HG03175 (cell line): ENCODE measurements around the gene PSMB4.
"Not testable (repeated sequence)": the region's sequence is repeated elsewhere in the genome, so short reads cannot be mapped to it uniquely, and the experiment has no call there.

Source experiments
- ATAC-seq: cut with Tn5 transposase; IDR thresholded peaks from one replicate; pipeline ENCODE4 v1.9.1; 2021; ENCODE audit warnings: mild to moderate bottlenecking, moderate library complexity; ENCODE audit not compliant: unreplicated experiment

PSMB4 gene

GRCh38 chr1:151399324-151400171 is at the start of gene PSMB4:
Gene PSMB4 (plus strand): TSS chr1:151399573. CDS start chr1:151399588, 15 bp downstream.
- peak; percentile 81 for ATAC-seq

- ATAC-seq = not testable (repeated sequence)
Measured at GRCh38 chr1:151350323-151350722, 49.0 kb upstream of the PSMB4 start.

- ATAC-seq = no peak
Measured at GRCh38 chr1:151352021-151352718, 47.2 kb upstream of the PSMB4 start.

- no peak for ATAC-seq
Measured at GRCh38 chr1:151356696-151357095, 42.7 kb upstream of the PSMB4 start.

GRCh38 chr1:151361883-151362282 is 37.5 kb upstream of the PSMB4 start:
- ATAC-seq = no peak

GRCh38 chr1:151362308-151363155 is 36.8 kb upstream of the PSMB4 start:
- no peak for ATAC-seq

- ATAC-seq = no peak
Measured at GRCh38 chr1:151364996-151365395, 34.4 kb upstream of the PSMB4 start.

- no peak for ATAC-seq
Measured at GRCh38 chr1:151367658-151368392, 31.5 kb upstream of the PSMB4 start.

- ATAC-seq = no peak
Measured at GRCh38 chr1:151368393-151369301, 30.7 kb upstream of the PSMB4 start.

- no peak for ATAC-seq
Measured at GRCh38 chr1:151369302-151369610, 30.1 kb upstream of the PSMB4 start.

GRCh38 chr1:151369621-151370048 is 29.7 kb upstream of the PSMB4 start:
- no peak for ATAC-seq

- no peak for ATAC-seq
Measured at GRCh38 chr1:151370211-151370911, 29.0 kb upstream of the PSMB4 start.

- no peak for ATAC-seq
Measured at GRCh38 chr1:151371370-151372057, 27.9 kb upstream of the PSMB4 start.

- no peak for ATAC-seq
Measured at GRCh38 chr1:151372058-151372934, 27.1 kb upstream of the PSMB4 start, which contains the start of gene SELENBP1. Gene SELENBP1 (minus strand): TSS chr1:151372705. CDS start chr1:151372641, 64 bp downstream.

- no peak for ATAC-seq
Measured at GRCh38 chr1:151373196-151373595, 26.2 kb upstream of the PSMB4 start.

GRCh38 chr1:151377150-151377884 is 22.1 kb upstream of the PSMB4 start:
- ATAC-seq = no peak

- ATAC-seq = no peak
Measured at GRCh38 chr1:151384584-151384983, 14.8 kb upstream of the PSMB4 start.
